ENCODE data around the gene DIAPH1. TPM values are rescaled to one million over a fixed set of nuclear protein-coding genes. Genes with fewer than 3 reads are reported as not detected.

Gene DIAPH1
- total RNA-seq, 1 experiment from 2014 or later, result 142 TPM

GRCh38 chr5:141559461-141559860, 59.3 kb downstream of the DIAPH1 start (continued):
- no peak for TF ChIP-seq RAD21 (IDR thresholded peaks at IDR 0.05; ENCODE audit: low read depth)
- no peak for TF ChIP-seq TCF7L2 (IDR thresholded peaks at IDR 0.05; ENCODE audit: borderline replicate concordance, extremely low read depth, insufficient read depth, insufficient read length)
- no peak for TF ChIP-seq POLR2A (IDR thresholded peaks at IDR 0.05; ENCODE audit: borderline replicate concordance, extremely low read depth, insufficient read depth, insufficient read length)
- TF ChIP-seq EGR1 (IDR thresholded peaks at IDR 0.05; ENCODE audit: low read depth), result no peak

- Histone ChIP-seq H2AFZ (ENCODE audit: low read depth, low read length, poor library complexity, severe bottlenecking) (no peak overlapping the region), H3K79me2 (ENCODE audit: insufficient read depth, low read length) (peaks cover 32% of the 10 kb centered on the region), H3K27me3 (ENCODE audit: insufficient read depth, low read length) (no peaks in the 10 kb centered on the region), H3K9ac (ENCODE audit: low read length) (no peak overlapping the region), H3K9me3 (ENCODE audit: control insufficient read depth in 1 of 2, insufficient read depth in 1 of 2, low read depth in 1 of 2, low read length in 2 of 2) (no peaks in the 10 kb centered on the region), H3K4me1 (ENCODE audit: control insufficient read depth in 1 of 2, insufficient read depth in 2 of 2, low read length in 2 of 2) (peaks cover 0 to 21% of the 10 kb centered on the region in 2 experiments; a peak in 2 of 4 replicates), H3K4me3 (replicated peaks in 1 of 2; ENCODE audit: low read depth in 1 of 2, low read length in 2 of 2) (no peak overlapping the region), H3K36me3 (ENCODE audit: control insufficient read depth in 1 of 2, insufficient read depth in 2 of 2, low read length in 2 of 2) (peaks cover 6 to 23% of the 10 kb centered on the region in 2 experiments; a peak in 3 of 4 replicates), H3K9me2 (ENCODE audit: insufficient read depth) (no peaks in the 10 kb centered on the region), H4K20me1 (ENCODE audit: insufficient read depth) (no peaks in the 10 kb centered on the region), H3K27ac (ENCODE audit: low read depth, low read length) (peak overlapping the region; percentile 1; the same call in 1 of the 2 replicates), H3K4me2 (ENCODE audit: low read length) (peak overlapping the region; percentile 57)
- no peak for DNase-seq (ENCODE audit: low read depth, low spot score)
- intact Hi-C loops (cut with micrococcal nuclease), result loop anchor here (1.0 to 2.0 kb wide), 2 partner anchors 335 to 365 kb away; partner anchors contain the start of genes PCDHB10 and PCDHB14
- ATAC-seq, result 0 out of 2 replicates have a peak, but pooled peaks have one; percentile 3
- ChIA-PET POLR2A (interaction anchor here (1.5 to 1.6 kb wide), 2 partner anchors 145 to 238 kb away, joined by 4 to 6 read pairs; partner anchors contain the start of genes PCDHGA10 and TAF7), RAD21 (ENCODE audit: low non-redundant PET in 1 of 2, low total read pairs in 2 of 2, uncharacterized antibody in 2 of 2, unreplicated experiment in 2 of 2) (interaction anchor here (1.2 to 1.4 kb wide), 2 partner anchors 145 kb away, joined by 7 read pairs; partner anchors contain the start of gene PCDHGA10 (in 2 of the 2)), CTCF (interaction anchor here (0.7 to 4.6 kb wide), 15 partner anchors 9 to 371 kb away, joined by 3 to 69 read pairs (median 5); partner anchors contain the start of genes PCDHB14, PCDHB9, PCDHGA10 and PCDHGA11)
- TF ChIP-seq REST (IDR thresholded peaks at IDR 0.05; ENCODE audit: low read depth), result no peak
- no peak for TF ChIP-seq EGR1 (IDR thresholded peaks at IDR 0.05; ENCODE audit: low read depth)
- no peak for TF ChIP-seq SRF (IDR thresholded peaks at IDR 0.05; ENCODE audit: low read depth)
- no peak; the same call in 1 of the 2 replicates for TF ChIP-seq CEBPB (IDR thresholded peaks at IDR 0.05; ENCODE audit: low read depth)
- TF ChIP-seq SIN3A (IDR thresholded peaks at IDR 0.05; ENCODE audit: low read depth), result 0 out of 2 replicates have a peak, but pooled peaks have one; percentile 39
- no peak for TF ChIP-seq JUND (IDR thresholded peaks at IDR 0.05)
- TF ChIP-seq EZH2phosphoT487 (IDR thresholded peaks at IDR 0.05; ENCODE audit: borderline replicate concordance), result no peak
- BruUV-seq (replicated peaks), result no TSS peak
These were observed 60.6 kb downstream of the DIAPH1 start for GRCh38 chr5:141558150-141558549.

All from HCT116 (cell line).